SIG-M5 treated with dmso at 0.1 percent for 504 hours (cell line): ENCODE measurements around the gene PHC3.

ENCODE experiments used
- DNase-seq: peaks from one replicate; lab custom pipeline; 2025; ENCODE audit not compliant: unreplicated experiment; lab: John Stamatoyannopoulos, UW

Gene PHC3

DNA sequence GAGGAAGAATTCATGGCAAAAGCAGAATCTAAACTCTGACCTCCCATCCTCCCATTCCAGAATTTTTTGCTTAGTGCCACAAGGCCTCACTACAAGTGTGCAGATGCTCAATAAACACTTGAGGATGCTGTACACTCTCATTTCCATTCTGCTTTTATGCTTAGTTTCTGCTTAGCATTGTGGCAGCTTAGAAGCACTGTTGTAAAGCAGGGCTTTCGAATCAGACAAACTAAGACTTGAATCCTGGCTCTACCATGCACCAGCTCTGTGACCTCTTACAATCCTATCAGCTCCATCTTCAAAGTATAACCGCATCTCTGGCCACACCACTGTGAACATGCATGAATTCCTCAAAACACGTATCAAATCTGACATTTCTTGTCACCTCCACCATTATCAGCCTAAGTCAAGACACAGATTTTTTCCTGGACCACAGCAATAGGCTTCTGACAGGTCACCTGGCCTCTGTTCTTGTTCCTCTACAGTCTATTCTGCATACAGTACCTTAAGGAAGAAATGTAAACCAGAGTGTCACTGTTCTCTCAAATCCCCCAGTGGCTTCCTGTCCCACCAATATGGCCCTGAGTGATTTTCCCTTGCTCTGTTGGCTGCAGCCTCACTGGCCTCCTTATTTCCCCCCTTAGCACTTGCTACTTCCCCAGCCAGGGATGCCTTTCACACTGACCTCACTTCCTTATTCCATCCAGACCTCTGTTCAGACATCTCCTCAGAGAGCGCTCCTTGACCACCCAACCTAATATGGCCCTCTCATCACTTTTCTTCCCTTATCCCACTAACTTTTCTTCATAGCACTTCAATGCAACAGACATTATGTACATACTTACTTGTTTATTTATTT lies 8.1 kb upstream of the PHC3 start:
- no peak for DNase-seq

GRCh38 chr3:170180079-170180907 lies 1.2 kb downstream of the PHC3 start:
- DNase-seq: no peak

- peak; percentile 32 for DNase-seq
Observed at GRCh38 chr3:170179432-170179831, 2.1 kb downstream of the PHC3 start.

GRCh38 chr3:170178651-170179050 lies 2.9 kb downstream of the PHC3 start:
- peak; percentile 11 for DNase-seq

GRCh38 chr3:170171563-170171962 lies 10.0 kb downstream of the PHC3 start:
- no peak for DNase-seq

DNA sequence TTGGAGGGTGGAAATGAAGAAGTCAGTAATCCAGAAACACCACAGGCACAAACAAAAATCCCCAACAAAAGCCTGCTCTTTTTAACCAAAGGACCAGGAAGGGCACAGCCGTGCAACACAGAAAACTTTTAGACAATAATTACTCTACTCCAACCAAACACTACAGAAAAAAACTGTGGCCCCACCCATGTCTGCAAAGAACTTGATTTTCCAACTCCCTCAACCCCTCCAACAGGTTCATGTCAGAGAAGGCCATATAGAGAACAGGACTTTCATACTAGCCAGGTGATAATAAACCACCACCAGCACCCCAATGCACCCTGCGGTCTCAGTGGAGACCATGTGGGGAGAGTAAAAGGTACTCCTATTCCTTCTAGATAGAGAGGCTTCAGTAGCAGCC lies 16.8 kb downstream of the PHC3 start:
- DNase-seq: no peak

DNA sequence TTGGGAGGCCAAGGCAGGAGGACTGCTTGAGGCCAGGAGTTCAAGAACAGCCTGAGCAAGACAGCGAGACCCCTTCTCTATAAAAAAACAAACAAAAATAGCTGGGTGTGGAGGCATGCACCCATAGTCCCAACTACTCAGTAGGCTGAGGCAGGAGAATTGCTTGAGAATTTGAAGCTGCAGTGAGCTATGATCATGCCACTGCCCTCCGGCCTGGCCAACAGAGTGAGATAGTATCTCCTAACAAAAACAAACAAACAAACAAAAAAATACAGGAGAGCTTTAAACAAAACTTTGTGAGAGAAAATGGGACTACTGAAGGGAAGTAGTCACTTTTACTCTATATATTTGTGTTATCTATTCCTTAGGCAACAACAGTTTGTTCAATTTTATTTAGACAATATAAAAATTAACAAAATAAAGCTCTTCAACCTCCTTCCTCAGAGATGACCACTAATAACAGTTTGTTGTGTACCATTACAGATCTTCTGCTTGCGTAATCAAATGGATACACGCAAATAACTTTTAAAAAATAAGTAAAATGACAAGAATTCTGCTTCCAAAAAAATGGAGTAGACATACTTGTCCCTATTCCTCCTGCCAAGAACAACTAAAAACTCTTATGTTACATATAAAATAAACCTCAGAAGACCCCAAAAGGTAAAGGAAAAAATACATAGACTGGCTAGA lies 17.4 kb downstream of the PHC3 start:
- no peak for DNase-seq

DNA sequence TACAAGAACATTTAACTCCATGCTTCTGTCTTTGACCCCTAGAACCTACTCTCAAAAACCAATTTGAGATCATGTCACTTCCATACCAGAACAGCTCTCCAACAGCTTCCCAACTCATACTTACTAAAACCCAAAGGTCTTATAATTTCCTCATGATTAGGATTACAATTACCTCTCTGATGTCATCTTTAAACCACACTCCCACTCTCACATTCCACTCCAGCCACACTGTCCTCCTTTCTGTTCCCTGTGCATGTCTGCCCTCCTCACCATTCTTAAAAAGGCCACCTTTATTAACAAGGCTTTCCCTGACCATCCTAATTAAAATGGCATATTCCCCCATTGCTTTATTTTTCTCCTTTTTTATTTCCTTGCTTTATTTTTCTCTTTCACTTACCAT lies 18.9 kb downstream of the PHC3 start:
- DNase-seq: no peak

DNA sequence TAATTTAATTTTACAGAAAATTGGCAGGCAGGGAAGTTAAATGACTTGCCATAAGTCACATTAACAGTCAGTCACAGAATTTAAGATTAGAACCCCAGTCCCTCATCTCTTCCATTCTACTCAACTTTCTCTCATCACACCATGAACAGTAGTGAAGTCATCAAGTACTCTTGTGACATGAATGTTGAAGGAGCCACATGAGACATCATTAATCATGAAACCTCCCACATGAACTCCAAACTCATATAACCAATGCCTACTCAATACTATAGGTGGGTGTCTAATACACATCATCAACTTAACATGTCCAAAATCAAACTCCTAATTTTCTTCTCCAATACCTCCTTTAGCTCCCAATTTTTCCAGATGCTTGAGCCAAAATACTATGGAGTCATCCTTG lies 19.5 kb downstream of the PHC3 start:
- DNase-seq: no peak

DNA sequence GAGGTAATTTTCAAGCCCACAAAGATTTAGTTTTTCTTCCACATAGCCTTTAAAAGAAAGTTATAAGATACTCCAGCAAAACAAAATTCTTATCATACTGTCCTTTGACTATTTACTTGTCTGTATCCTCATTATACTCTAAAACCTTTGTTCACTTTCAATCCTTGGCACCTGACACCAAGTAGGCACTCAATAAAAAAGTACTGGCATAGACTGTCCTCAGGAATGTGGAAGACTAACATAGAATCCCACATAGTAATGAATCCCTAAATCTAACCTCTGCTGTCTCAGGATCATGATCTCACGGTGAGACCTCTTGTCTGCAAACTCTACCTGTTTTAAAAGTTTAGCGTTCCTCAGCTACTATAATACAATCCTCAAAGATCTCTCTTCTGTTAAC lies 21.6 kb downstream of the PHC3 start:
- no peak for DNase-seq

DNA sequence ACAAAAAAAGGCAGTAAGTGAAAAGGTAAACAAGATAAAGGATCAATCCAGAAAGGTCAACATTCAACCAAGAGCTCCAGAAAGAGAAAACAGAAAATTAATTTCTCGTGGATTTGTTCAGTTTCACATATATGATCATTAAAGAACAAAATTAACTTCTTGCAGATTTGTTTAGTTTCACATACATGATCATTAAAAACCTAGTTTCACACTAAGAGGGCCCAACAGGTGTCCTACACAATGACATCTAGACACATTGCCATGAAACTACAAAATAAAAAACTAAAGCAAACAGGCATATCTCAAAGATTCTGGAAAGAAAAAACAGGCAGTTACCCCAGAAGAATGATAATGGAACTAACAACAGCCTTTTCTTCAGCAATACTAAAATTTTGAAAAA lies 22.1 kb downstream of the PHC3 start:
- no peak for DNase-seq

- no peak for DNase-seq
Observed at GRCh38 chr3:170155604-170156003, 25.9 kb downstream of the PHC3 start.

DNA sequence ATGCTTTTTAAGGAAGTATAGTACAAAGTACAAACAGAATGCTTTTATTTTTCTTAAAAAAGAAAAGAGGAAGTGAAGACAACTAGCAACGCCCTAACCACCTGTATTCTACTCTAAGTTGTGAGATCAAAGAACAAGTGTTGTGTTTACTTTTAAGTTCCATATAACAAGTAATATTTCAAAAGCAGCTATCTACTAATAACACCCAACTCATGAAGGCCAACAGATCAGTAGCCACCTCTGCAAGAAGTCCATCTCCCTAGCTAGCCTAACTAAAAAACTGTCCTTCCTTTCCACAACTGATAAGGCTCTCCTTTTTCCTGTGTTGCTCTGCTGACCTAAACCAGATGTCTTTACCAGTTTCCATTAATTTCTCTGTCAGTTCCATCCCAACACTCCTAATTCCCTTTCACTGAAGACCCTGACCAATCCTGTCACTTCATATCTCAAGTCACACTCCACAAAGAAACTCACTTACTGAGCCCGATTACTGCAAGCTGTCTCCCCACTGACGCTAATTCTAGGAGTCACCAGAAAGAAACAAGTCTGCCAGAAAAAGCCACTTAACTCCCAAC lies 26.9 kb downstream of the PHC3 start:
- DNase-seq: peak; percentile 82

DNA sequence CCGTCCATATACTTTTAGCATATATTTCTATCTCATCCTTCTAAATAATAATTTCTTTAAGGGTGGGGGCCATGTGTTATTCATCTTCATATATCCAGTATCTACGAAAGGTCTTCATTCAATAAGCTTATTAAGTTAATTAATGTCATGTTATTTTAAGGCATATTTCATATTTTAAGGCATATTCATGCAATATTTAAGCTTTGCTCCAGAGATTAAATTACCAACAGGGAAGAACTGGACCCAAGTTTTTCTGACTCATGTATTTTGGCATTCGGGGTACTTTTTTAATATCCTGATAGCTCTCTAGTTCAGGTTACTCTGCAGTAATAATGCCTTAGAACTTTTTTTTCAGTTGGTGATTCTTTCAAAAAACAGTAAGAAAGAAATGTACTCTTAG lies 27.4 kb downstream of the PHC3 start:
- no peak for DNase-seq

- DNase-seq: no peak
Observed at GRCh38 chr3:170151536-170151935, 30.0 kb downstream of the PHC3 start.

DNA sequence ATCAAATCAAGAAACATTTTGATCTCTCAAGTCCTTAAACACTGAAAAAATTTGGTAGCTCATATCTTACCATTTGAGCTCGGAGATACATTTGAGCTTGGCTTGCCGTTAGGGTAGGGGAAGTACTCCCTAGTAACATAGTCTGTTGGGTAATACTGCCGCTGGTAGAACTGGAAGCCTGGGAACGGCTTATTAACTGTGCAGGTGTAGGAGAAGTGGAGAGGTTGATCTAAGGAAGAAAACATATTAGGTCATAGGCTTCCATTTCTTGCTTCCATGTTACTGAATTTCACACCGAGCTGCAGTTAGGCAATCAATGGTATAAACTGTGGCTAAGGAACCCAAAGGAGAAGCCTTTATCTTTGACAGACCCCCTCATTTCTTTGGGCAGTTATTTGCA lies 32.5 kb downstream of the PHC3 start:
- DNase-seq: peak; percentile 43

DNA sequence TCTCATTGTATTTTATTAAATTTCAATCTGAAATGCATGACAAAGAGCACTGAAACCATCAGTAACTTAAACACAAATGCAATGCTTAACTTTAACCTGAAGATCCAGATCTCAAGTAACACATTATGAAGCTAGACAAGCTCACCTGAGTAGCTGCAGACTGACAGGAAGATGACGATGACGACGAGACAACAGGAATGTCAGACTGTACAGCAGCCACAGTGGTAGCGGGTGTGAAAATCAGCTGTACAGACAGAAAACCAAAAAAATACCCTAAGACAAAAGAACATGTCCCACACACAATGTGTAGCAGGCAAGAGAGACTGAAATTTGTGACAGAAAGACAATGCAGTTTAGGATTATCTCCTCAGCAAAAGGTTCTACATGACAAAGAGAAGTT lies 36.3 kb downstream of the PHC3 start:
- no peak for DNase-seq

- DNase-seq: no peak
Observed at GRCh38 chr3:170144437-170144843, 37.1 kb downstream of the PHC3 start.

- no peak for DNase-seq
Observed at GRCh38 chr3:170142373-170142772, 39.2 kb downstream of the PHC3 start.

GRCh38 chr3:170137986-170138385 lies 43.5 kb downstream of the PHC3 start:
- no peak for DNase-seq

GRCh38 chr3:170132335-170132734 lies 49.2 kb downstream of the PHC3 start:
- DNase-seq: peak; percentile 82
